Karpas-422 (cell line): ENCODE measurements around the gene JAM3. TPM values are rescaled to one million over a fixed set of nuclear protein-coding genes. Genes with fewer than 3 reads are reported as not detected.

Experiments used
- DNase-seq: peaks from one replicate; pipeline ENCODE4 v3.0.0-alpha.2; 2015
- H2AFZ ChIP-seq: fragments of 200-600 bp; sonication (generic); 2 replicates; pipeline ENCODE4 v1.6.1; 2014; ENCODE audit warnings: antibody characterized with exemption, low read length, mixed read lengths
- H3K27ac ChIP-seq: fragments of 200-600 bp; sonication (generic); 2 replicates; pipeline ENCODE4 v1.5.1; 2014; ENCODE audit warnings: mild to moderate bottlenecking, low read length, moderate library complexity
- H3K27me3 ChIP-seq: fragments of 200-600 bp; sonication (generic); 2 replicates; pipeline ENCODE4 v1.6.1; 2014; ENCODE audit warnings: low read length, mixed read lengths
- H3K36me3 ChIP-seq: fragments of 200-600 bp; sonication (generic); 2 replicates; pipeline ENCODE4 v1.6.1; 2014; ENCODE audit warnings: low read length, mixed read lengths; ENCODE audit not compliant: insufficient read depth
- H3K4me1 ChIP-seq: fragments of 200-600 bp; sonication (generic); 2 replicates; pipeline ENCODE4 v1.6.1; 2014; ENCODE audit warnings: mild to moderate bottlenecking, low read length, mixed read lengths
- H3K4me2 ChIP-seq: fragments of 200-600 bp; sonication (generic); 2 replicates; pipeline ENCODE4 v1.6.1; 2014; ENCODE audit warnings: low read length, low read depth, mild to moderate bottlenecking; ENCODE audit not compliant: poor library complexity, severe bottlenecking
- H3K4me3 ChIP-seq: fragments of 200-600 bp; sonication (generic); 2 replicates; pipeline ENCODE4 v1.5.1; 2014; ENCODE audit warnings: mild to moderate bottlenecking, antibody characterized with exemption, low read length, mixed read lengths
- H3K79me2 ChIP-seq: fragments of 200-600 bp; sonication (generic); 2 replicates; pipeline ENCODE4 v1.6.1; 2014; ENCODE audit warnings: mild to moderate bottlenecking, low read length, mixed read lengths
- H3K9ac ChIP-seq: fragments of 200-600 bp; sonication (generic); 2 replicates; pipeline ENCODE4 v1.6.0; 2014; ENCODE audit warnings: low read length
- H3K9me2 ChIP-seq: fragments of 200-600 bp; sonication (generic), shearing (Covaris generic); replicated peaks from 2 replicates; pipeline ENCODE4 v1.6.0; 2014; ENCODE audit warnings: mild to moderate bottlenecking, low read length, moderate library complexity; ENCODE audit not compliant: insufficient read depth
- H3K9me3 ChIP-seq: fragments of 300-700, 200-600 bp; sonication (generic); 2 replicates; pipeline ENCODE4 v1.6.1; 2014; ENCODE audit warnings: low read length, mixed read lengths
- H4K20me1 ChIP-seq: fragments of 200-600 bp; sonication (generic); 2 replicates; pipeline ENCODE4 v1.6.1; 2014; ENCODE audit warnings: mild to moderate bottlenecking, antibody characterized with exemption, low read length, low read depth; ENCODE audit not compliant: insufficient read depth
- total RNA-seq: library from RNA; depleted of rRNA; stranded (reverse); fragments of >200 nt; shearing (Covaris generic); gene quantifications from 2 replicates; pipeline ENCODE4 v1.2.3, GENCODE V29; 2014; ENCODE audit warnings: low replicate concordance

JAM3 gene
- total RNA-seq, 1 experiment from 2014 or later: 4.8 TPM

DNA sequence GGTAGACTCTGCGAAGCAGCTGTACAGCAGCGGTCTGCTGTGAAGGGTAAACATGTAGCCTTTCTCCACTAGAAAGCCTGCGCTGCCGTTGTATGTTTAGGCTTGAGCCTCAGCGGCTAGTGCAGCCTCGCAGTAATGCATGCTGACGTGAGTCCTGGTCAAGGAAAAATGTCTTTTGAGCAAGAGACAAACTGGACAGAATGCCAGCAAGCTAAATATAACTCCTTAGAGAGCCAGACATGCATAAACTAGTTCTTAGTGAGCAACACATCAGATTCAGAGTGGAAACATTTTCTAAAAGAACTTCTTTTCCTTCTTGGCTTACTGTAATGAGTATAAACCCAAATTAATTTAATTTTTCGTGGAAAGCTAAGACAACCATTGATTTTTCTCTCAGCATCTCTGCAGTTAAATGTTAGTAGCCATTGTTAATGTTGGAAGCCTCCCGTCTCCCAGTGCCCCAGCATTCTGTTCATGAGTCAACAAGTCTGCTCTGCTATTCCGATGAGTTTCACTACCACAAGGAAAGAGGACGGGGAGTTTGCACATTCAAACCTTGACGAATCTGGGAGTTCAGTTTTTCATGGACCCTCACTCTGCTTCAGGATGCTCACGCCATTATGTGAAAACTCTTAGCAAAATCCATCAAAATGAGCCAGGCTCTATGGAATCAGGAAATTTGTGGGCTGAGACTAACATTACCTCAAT is 51.4 kb downstream of the JAM3 start:
- Histone ChIP-seq H3K27me3 (no peaks in the 10 kb centered on the region), H3K4me3 (no peak overlapping the region), H3K79me2 (no peaks in the 10 kb centered on the region), H3K9me3 (no peaks in the 10 kb centered on the region), H3K4me2 (no peak overlapping the region), H3K9me2 (no peaks in the 10 kb centered on the region), H3K27ac (no peak overlapping the region), H4K20me1 (no peaks in the 10 kb centered on the region), H3K36me3 (no peaks in the 10 kb centered on the region), H3K9ac (no peak overlapping the region), H3K4me1 (no peaks in the 10 kb centered on the region), H2AFZ (no peak overlapping the region)
- no peak for DNase-seq

DNA sequence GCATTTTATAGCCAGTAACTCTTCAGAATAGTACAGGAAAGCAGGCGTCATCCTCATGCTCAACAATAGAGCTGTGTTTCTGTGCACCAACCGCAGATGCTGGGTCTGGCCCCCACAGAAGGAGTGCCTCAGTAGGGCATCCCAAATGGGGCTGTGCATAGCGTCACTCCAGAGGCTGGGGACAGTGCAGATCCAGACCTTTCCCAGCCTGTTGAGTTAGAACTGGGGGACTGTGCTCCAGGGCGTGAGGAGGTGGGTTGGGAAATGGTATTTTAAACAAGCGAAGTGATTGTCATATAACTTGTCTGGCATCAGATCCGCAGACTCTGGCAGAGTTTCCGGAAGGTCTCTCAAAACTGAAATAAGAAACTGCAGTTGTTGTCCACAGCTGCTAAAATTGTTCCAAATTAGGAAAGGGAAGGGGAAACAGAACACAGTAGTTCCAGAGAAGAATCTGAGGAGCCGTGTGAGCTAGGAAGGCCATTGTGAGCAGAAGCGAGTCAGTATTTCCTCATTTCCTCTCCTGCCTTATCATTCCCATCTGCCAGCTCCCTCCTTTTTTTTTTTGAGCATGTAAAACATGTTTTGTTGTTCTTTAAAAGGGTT is 52.2 kb downstream of the JAM3 start:
- Histone ChIP-seq H3K4me3 (no peak overlapping the region), H3K9me2 (no peaks in the 10 kb centered on the region), H3K27ac (no peak overlapping the region), H3K9ac (no peak overlapping the region), H2AFZ (no peak overlapping the region), H3K4me2 (no peak overlapping the region), H3K79me2 (no peaks in the 10 kb centered on the region), H4K20me1 (no peaks in the 10 kb centered on the region), H3K36me3 (no peaks in the 10 kb centered on the region), H3K27me3 (no peaks in the 10 kb centered on the region), H3K4me1 (no peaks in the 10 kb centered on the region), H3K9me3 (no peaks in the 10 kb centered on the region)
- no peak for DNase-seq

DNA sequence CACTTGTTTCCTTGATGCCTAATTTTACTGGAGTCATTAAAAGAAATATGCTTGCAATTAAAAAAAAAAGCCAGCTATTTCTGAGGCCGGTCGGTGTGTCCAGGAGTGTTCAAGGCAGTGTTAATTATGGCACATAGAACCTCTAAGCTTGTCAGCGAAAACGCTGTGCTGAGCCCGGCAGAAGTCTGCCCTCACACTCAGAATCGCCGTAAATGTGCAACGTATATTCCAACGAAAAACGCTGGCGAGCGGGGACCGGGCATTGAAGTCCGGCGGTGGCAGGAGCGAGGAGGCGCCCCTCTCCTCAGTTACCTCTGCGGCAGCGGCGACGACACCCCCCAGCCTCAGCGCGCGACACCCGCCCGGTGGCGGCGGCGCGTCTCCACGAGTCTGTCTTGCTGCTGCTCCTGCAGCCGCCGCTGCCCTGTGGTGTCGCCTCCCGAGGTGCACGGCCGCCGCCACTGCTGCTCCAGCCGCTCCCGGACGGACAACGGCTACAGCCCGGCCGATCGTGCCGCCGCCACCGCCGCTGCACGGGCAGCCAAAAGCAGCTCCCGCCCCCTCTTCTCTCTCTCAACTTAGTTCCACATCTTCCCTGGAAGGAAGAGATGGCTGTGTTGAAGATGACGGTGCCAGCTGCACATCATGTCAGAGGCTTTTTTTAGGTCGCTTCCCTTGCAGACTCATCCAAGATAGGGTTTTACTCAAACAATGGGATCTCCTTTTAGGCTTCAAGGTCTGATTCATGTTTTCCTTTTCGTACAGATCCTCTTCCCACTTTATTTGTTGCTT is 56.0 kb downstream of the JAM3 start:
- Histone ChIP-seq H2AFZ (no peak overlapping the region), H3K9me2 (no peaks in the 10 kb centered on the region), H3K9ac (no peak overlapping the region), H3K4me2 (no peak overlapping the region), H3K4me1 (no peaks in the 10 kb centered on the region), H3K79me2 (no peaks in the 10 kb centered on the region), H3K36me3 (no peaks in the 10 kb centered on the region), H4K20me1 (no peaks in the 10 kb centered on the region), H3K4me3 (no peak overlapping the region), H3K27me3 (no peaks in the 10 kb centered on the region), H3K27ac (no peak overlapping the region), H3K9me3 (no peaks in the 10 kb centered on the region)
- DNase-seq: no peak

DNA sequence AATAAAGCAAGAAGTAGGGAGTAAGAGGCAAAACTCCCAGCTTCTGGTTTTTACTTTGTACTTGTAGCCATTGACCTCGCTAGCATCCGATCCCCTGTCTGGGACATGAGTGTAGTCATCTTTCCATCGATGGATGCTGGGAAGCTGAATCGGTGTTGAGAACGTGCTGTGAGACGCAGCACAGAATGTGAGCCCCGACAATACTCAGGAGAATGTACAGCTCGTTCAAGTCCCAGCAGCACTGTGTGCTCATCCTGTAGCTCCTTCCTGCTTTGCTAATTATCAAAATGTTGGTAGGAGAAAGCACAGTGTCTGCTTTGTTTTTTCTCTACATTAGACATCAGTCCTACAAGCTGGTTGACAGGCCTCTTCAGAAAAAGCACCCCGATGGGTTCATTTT is 56.6 kb downstream of the JAM3 start:
- no peak overlapping the region for H3K4me3 ChIP-seq
- H3K36me3 ChIP-seq: no peaks in the 10 kb centered on the region
- no peak overlapping the region for H3K4me2 ChIP-seq
- no peaks in the 10 kb centered on the region for H3K9me2 ChIP-seq
- no peaks in the 10 kb centered on the region for H3K4me1 ChIP-seq
- H3K27me3 ChIP-seq: no peaks in the 10 kb centered on the region
- H3K9ac ChIP-seq: no peak overlapping the region
- H3K9me3 ChIP-seq: no peaks in the 10 kb centered on the region
- H2AFZ ChIP-seq: no peak overlapping the region
- DNase-seq: no peak
- H3K27ac ChIP-seq: no peak overlapping the region
- H4K20me1 ChIP-seq: no peaks in the 10 kb centered on the region
- H3K79me2 ChIP-seq: no peaks in the 10 kb centered on the region

DNA sequence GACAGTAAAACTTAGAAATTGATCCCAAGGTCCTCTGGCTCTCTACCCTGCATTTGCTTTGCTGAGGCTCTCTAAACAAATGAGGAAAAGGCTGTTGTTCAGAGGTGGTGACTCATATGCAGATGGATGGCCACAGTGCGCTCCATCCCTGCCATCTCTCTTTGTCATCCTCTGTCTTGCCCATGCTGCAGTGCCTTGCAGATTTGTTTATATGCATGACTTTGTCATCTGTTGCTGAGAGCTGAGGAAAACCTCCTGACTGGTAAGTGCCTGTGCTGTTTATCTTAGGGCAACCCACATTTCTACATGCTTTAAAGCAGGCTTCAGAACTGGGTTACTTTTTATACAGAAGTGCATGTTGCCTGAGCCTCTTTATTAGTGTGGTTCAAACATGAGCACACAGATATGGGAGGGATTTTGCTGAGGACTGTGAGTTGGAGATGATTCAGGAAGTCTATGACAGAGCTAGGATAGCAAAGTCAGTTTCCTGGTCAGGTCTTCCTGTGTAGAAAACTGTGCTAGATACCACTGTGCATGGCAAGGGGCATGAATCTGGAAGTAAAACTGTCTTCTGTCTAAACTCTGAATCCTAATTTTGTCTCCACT is 57.4 kb downstream of the JAM3 start:
- Histone ChIP-seq H4K20me1 (no peaks in the 10 kb centered on the region), H3K4me3 (no peak overlapping the region), H3K4me1 (no peaks in the 10 kb centered on the region), H3K27ac (no peak overlapping the region), H2AFZ (no peak overlapping the region), H3K4me2 (no peak overlapping the region), H3K9me3 (no peaks in the 10 kb centered on the region), H3K9ac (no peak overlapping the region), H3K27me3 (no peaks in the 10 kb centered on the region), H3K9me2 (no peaks in the 10 kb centered on the region), H3K79me2 (no peaks in the 10 kb centered on the region), H3K36me3 (no peaks in the 10 kb centered on the region)
- no peak for DNase-seq

DNA sequence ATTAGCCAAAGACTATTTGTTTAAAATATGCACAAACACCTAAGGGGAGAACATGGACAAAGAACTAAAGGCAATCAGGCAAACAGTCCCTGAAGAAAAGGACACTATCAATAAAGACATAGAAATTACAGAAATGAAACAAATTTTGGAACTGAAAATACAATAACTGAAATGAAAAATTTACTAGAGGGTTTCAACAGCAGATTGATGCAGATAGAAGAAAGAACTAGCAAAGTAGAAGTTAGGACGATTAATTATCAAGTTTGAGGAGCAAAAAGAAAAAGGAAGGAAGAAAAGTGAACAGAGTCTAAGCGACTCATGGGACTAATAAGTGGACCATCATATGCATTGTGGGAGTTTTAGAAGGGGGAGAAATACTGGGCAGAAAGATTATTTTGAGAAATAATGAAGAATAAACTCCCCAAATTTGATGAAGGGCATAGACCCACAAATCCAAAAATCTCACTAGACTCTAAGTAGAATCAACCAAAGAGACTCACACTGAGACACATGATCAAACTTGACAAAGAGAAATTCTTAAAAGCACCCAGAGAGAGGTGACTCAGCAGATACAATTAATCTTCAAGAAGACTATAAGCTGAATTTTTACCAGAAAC is 62.9 kb downstream of the JAM3 start:
- Histone ChIP-seq H4K20me1 (no peaks in the 10 kb centered on the region), H2AFZ (no peak overlapping the region), H3K4me2 (no peak overlapping the region), H3K27me3 (no peaks in the 10 kb centered on the region), H3K36me3 (no peaks in the 10 kb centered on the region), H3K9me2 (no peaks in the 10 kb centered on the region), H3K9me3 (no peaks in the 10 kb centered on the region; the same call in 1 of the 2 replicates), H3K27ac (no peak overlapping the region), H3K4me1 (no peaks in the 10 kb centered on the region), H3K9ac (no peak overlapping the region), H3K4me3 (no peak overlapping the region), H3K79me2 (no peaks in the 10 kb centered on the region)
- DNase-seq: no peak

DNA sequence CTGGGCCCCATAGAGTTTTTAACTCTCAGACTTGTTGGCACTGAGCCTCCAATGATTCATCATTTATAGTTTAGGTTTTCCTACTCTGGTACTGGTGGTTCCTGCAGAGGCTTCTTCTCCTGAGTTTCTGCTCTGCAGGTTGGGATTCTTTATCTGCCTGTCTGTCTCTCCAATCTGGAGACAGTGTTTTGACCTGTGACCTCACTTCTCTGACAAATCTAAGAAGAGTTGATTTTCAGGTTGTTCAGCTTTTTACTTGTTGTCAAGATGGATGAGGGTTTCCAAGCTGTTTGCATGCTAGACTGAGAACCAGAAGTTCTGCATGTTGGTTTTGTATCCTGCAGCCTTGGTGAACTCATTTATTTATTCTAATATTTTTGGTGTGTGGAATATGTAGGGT is 63.9 kb downstream of the JAM3 start:
- H3K4me1 ChIP-seq: no peaks in the 10 kb centered on the region
- H3K9ac ChIP-seq: no peak overlapping the region
- H3K9me2 ChIP-seq: no peaks in the 10 kb centered on the region
- H2AFZ ChIP-seq: no peak overlapping the region
- DNase-seq: no peak
- H3K9me3 ChIP-seq: no peaks in the 10 kb centered on the region; the same call in 1 of the 2 replicates
- no peaks in the 10 kb centered on the region for H3K79me2 ChIP-seq
- H3K4me2 ChIP-seq: no peak overlapping the region
- H3K4me3 ChIP-seq: no peak overlapping the region
- no peak overlapping the region for H3K27ac ChIP-seq
- no peaks in the 10 kb centered on the region for H3K36me3 ChIP-seq
- no peaks in the 10 kb centered on the region for H4K20me1 ChIP-seq
- H3K27me3 ChIP-seq: no peaks in the 10 kb centered on the region

DNA sequence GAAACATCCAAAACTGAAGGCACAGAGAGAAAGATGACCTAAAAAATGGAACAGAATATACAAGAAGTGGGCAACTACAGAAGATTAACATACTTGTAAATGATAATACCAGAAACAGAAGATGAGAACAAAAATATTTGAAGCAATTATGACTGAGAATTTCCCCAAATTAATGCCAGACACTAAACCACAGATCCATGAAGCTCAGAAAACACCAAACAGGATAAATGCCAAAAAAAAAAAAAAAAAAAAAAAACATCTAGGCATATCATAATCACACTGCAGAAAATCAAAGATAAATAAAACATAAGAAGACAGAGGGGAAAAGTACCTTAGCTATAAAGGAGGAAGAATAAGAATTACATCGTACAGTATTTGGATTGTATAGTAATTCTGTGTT is 65.3 kb downstream of the JAM3 start:
- no peaks in the 10 kb centered on the region for H3K27me3 ChIP-seq
- no peaks in the 10 kb centered on the region for H3K4me1 ChIP-seq
- H3K79me2 ChIP-seq: no peaks in the 10 kb centered on the region
- no peak for DNase-seq
- no peak overlapping the region for H2AFZ ChIP-seq
- H3K9me2 ChIP-seq: no peaks in the 10 kb centered on the region
- H3K27ac ChIP-seq: no peak overlapping the region
- H3K9ac ChIP-seq: no peak overlapping the region
- H3K4me2 ChIP-seq: no peak overlapping the region
- no peak overlapping the region for H3K4me3 ChIP-seq
- H4K20me1 ChIP-seq: no peaks in the 10 kb centered on the region
- no peaks in the 10 kb centered on the region for H3K36me3 ChIP-seq
- H3K9me3 ChIP-seq: no peaks in the 10 kb centered on the region; the same call in 1 of the 2 replicates
